AG10803 (cell line): ENCODE measurements around the gene LYSMD2.
A peak's percentile ranks its signal among the peaks of the same experiment; 100 is the strongest.

Source experiments
- DNase-seq: peaks from one replicate; pipeline ENCODE4 v3.0.0; 2010; ENCODE audit warnings: low read depth
- H3K4me3 ChIP-seq: 2 replicates; pipeline ENCODE4 v1.5.1; 2011; ENCODE audit warnings: mild to moderate bottlenecking, low read length, control low read depth
- TF ChIP-seq, protein P1 (sequence below): conservative IDR thresholded peaks from 2 replicates; pipeline ENCODE4 v1.5.1; 2011; ENCODE audit warnings: mild to moderate bottlenecking, low read length, control low read depth, inconsistent platforms

The LYSMD2 gene

DNA sequence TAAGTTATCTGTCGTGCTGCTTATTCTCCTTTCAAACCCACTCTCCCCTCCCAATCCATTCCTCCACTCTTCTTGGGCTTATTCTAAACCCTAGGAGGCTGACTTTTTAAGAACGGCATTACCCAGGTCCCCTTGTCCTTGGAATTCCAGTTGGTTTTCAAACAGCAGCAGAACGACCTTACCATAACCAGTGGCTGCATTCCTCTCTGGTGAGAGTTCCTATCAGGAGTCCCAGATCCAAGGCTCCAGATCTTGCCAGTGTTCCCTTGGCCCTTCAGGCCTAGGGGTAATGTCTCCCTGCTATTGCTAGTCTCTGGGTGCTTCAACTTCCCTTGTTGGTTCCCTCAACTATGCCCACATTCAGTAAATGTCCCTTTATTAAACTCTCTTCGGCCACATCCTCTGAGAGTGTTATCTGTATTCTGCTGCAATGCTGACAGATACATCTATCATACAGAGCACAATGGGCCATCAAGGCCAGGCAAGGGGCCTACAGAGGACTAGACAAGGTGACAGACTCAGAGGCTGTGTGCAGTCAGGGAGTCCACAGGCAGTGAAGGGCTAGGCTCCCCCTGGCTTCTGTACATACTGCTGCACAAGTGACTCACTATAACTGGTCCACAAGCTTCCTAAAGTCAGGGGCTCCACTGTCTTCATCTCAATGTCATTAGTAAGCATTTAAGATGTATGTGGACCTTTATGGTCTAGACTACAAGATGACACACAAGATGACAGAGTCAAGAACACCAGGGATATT, 10.1 kb downstream of the LYSMD2 start:
- DNase-seq, result peak; percentile 50
- TF ChIP-seq, protein P1, sequence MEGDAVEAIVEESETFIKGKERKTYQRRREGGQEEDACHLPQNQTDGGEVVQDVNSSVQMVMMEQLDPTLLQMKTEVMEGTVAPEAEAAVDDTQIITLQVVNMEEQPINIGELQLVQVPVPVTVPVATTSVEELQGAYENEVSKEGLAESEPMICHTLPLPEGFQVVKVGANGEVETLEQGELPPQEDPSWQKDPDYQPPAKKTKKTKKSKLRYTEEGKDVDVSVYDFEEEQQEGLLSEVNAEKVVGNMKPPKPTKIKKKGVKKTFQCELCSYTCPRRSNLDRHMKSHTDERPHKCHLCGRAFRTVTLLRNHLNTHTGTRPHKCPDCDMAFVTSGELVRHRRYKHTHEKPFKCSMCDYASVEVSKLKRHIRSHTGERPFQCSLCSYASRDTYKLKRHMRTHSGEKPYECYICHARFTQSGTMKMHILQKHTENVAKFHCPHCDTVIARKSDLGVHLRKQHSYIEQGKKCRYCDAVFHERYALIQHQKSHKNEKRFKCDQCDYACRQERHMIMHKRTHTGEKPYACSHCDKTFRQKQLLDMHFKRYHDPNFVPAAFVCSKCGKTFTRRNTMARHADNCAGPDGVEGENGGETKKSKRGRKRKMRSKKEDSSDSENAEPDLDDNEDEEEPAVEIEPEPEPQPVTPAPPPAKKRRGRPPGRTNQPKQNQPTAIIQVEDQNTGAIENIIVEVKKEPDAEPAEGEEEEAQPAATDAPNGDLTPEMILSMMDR, result peak; percentile 37
- H3K4me3 ChIP-seq, result no peak overlapping the region

DNA sequence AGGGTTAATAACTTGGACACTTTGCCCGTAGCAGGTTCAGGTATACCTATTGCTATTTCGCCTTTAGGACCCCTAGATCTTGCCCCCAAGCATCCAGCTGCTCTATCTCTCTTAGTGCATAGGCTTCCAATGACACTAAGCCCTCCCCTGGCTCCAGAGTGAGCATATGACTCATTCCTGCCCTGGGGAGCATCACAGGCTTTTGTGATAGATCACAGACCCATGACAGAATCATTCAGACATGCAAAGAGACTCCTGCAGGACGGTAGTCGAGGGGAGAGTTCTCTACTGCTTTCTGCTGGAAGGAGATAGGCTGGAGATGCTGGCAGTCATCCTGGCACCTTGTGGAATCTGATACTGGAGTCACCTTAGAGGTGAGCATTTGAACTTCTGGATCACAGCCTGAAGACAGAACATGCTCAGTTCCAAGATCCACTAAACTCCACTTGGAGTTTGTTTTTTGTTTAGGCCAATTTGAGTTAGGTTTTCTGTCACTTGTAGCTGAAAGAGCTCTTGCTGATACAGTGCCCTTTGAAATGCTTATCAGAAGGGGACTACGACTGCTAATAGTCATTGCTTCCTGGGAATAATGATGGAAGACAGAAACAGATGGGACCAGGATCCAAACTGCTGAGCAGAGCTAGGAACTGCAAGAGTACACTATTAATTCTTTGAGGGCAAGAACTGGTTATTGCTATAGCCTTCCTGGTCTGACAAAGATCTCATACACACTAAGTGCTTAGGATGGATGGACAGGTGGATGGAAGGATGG, 11.0 kb downstream of the LYSMD2 start:
- peak; percentile 80 for DNase-seq
- H3K4me3 ChIP-seq, result no peak overlapping the region
- TF ChIP-seq, protein P1, result peak; percentile 13; the same call in 1 of the 2 replicates

DNA sequence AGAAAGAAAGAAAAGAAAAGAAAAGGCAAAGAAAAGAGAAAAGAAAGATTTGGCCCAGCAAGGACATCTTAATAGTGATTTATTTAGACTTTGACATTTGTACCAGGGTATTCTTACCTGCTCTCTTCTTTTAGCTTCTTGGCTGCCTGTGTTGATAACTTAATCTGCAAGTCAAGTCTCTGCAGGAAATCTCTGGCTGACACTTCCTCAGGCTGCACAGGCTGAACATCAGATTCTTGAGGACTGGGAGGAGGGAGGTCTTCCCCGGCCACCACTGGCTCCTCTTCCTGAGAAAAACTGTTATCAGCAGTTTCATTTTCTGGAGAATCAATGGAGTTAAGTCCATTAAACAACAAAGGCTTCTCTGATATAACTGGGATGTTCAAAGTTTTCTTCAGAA, 12.8 kb downstream of the LYSMD2 start:
- DNase-seq, result no peak
- no peak overlapping the region for H3K4me3 ChIP-seq
- TF ChIP-seq, protein P1, result no peak

DNA sequence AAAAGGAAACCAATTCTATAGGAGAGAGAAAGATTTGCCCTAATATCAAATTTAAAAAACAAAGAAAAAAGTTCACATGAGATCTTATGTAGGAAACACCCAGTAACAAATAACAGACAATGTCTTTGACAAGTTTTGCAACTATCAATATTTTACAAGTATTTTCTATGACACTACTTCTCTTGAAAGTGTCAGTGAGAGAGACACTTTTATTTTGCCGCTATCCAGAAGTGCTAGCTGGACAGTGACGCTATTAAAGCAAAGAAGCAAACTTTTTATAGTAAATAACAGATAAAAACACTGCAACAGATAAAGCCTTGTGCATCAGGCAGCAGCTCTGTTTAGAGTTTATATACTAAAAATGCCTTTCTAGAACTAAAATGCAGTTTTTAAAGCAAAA, 13.3 kb downstream of the LYSMD2 start:
- no peak overlapping the region for H3K4me3 ChIP-seq

DNA sequence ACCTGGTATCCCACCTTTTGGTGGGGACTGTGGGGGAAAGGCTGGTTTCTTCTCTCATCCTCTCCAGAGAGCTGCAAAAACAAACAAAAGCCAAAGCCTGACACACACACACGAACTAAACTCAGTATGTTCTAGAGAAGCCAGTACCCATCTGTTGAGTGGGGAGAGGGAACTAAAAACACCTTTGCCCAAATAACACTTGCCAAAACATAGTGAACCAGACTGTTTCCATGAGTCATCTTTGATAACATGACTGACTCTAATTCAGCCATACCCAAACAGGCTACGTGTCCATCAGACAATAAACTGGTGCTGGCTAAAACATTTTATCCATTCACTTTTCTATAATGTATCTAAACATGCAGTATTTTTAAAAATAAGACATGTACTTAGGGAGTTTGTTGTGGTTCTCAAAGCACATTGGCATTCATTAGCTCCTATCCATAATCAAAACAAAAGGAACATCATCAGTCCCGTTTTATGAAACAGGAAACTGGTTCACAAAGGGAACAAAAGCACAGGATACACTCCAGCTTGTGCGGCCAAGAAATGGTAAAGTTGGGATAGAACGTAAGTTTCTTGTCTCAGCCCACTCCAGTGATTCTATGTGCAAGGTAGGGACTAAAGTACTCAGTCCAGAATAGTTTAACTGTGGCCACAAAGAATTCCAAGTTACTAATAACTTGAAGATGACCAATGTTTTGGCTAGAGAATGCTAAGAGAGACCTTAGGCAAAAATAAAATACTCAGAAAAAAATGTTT, 16.1 kb downstream of the LYSMD2 start:
- TF ChIP-seq, protein P1, result no peak
- no peak overlapping the region for H3K4me3 ChIP-seq
- DNase-seq, result peak; percentile 18

More for the DNA sequence above, 13.3 kb downstream of the LYSMD2 start:
- TF ChIP-seq, protein P1, result no peak
- no peak for DNase-seq

DNA sequence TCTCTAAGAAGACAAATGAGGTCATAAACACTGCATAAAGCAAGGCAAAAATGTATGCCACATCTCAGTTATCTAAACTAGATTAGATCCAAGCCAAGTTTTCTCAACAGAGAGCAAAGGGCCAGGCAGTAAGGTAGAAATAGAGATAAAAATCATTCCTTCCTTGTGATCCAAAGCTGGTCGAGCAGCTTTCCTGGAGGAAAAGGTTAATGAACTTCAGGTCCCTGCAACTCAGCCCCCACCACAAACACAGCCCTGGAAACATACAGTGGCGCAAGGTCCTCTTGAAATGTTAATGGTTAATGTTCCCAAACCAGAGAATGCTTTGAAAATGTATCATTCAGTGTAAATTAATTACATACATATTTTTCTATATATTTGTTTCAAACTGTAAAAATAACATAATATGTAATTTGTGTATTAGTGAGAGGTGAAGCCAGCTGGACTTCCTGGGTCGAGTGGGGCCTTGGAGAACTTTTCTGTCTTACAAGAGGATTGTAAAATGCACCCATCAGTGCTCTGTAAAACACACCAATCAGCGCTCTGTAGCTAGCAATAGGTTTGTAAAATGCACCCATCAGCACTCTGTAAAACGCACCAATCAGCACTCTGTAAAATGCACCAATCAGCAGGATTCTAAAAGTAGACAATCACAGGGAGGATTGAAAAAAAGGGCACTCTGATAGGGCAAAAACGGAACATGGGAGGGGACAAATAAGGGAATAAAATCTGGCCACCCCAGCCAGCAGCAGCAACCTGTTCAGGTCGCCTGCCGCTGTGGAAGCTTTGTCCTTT, 17.1 kb downstream of the LYSMD2 start:
- TF ChIP-seq, protein P1, result no peak
- H3K4me3 ChIP-seq, result no peak overlapping the region
- no peak for DNase-seq
